Epidermal melanocyte (primary cell): ENCODE measurements around the gene ADA.
A peak's percentile ranks its signal among the peaks of the same experiment; 100 is the strongest.

Experiments used
- DNase-seq: peaks from one replicate; pipeline ENCODE4 v3.0.0; 2011; ENCODE audit warnings: low spot score; ENCODE audit not compliant: insufficient read length

The ADA gene

DNA sequence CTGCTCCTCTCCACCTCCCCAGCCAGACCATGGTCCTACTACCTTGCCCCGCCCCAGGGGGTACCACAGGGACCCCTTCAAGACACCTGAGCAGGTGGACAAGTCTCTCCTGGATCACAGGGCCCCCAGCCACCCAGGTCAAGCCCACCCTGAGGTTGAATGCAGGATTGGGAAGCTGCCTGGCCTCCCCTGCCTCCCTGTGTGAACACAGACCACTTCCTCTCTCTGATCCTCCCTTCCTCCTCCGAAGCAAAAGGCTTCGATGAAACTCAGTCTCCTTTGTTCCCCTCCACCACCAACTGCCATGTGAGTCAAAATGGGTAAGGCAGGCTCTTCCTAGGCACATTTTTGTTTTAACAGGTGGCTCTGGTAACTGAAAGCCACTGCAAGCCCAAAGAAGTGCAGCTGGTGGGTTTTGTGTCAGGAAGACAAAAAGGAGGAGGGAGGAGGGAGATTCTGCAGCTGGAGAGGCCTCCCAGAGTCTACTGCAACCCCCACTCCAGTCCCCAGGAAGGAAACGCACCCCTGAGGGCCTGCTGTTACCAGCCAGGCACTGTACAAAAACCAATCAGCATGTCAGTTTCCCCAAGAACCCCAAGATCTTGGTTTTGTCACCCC is 5.4 kb downstream of the ADA start:
- DNase-seq, result no peak

DNA sequence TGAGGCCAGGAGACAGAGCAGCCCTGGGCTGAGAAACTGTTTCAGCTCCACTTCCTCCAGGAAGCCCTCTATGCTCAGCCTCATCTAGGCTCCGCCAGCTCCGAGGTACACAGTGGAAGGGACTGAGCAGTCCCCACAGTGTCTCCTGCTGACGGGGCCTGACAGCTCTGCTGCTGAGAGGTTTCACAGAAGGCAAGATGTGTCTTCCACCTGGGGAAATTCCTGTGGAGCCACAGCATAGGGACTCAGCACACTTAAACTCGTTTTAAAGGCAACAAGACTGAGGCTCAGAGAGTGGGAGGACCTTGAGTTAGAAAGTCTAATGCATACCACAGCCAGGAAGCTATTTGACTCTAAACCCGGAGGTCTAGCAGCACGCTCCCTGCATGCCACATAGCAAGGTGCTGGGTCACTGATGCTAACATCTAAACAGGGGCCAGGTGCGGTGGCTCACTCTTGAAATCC is 6.8 kb downstream of the ADA start:
- DNase-seq, result no peak

DNA sequence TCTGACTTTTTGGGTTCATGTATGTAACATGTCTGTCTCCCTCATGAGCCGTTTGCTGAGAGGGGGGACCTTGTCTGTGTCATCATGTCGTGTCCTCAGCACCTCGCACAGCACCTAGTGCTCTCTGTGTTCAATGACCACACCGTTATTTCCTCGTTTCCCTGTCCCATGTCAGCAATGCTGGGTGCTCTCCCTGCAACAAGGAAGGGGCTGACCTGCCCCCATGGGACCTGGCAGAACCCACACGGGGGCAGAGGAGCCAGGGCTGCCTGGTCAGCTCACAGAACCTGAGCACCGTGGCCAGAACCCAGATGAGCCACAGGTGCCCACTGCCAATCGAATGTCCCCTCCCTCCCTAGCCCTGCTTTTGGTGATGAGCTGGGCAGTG is 7.3 kb downstream of the ADA start:
- DNase-seq, result no peak

DNA sequence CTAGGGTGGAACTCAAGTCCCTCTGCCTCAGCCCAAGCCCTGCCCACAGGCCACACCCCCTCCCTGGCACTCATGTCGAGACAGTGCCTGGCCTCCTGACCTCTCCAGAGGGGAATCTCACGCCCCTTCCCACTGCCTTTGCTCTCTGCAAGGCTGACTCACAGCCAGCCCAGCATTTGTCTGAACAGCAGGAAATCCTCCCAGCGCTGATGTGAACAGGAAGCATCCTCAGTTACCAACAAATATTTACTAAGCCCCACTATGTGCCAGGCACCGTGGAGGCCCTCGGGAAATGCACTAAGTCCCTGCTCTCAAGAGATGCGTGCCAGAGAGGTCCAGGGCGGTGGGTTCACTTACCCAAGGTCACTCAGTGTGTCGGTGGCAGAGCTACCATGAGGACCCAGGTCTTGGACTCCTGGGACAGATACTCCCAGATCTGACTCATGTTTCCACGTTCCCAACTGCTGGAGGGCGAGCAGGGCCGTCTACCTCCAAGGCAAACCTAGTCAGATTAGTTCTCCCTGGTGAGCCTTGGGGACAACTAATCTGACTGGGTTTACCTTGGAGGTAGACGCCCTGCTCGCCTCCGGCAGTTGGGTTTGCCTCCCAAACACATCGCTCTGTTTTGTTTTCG is 7.8 kb downstream of the ADA start:
- no peak for DNase-seq

DNA sequence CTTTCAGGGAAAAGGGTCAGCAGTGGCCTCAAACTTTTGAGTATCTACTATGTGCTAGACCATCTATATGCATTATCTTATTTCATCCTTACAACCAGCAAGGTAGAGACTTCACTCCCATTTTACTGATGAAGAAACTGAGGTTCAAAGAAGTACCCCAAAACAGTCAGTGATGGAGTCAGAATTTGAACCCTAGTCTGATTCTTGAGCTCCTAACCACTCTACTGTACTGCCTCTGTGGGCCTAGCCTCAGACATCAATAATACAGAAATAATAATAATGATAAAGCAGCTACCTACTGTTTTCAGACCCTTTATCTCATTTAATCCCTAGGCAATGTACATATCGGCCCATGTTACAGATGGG is 8.4 kb downstream of the ADA start:
- DNase-seq, result no peak

DNA sequence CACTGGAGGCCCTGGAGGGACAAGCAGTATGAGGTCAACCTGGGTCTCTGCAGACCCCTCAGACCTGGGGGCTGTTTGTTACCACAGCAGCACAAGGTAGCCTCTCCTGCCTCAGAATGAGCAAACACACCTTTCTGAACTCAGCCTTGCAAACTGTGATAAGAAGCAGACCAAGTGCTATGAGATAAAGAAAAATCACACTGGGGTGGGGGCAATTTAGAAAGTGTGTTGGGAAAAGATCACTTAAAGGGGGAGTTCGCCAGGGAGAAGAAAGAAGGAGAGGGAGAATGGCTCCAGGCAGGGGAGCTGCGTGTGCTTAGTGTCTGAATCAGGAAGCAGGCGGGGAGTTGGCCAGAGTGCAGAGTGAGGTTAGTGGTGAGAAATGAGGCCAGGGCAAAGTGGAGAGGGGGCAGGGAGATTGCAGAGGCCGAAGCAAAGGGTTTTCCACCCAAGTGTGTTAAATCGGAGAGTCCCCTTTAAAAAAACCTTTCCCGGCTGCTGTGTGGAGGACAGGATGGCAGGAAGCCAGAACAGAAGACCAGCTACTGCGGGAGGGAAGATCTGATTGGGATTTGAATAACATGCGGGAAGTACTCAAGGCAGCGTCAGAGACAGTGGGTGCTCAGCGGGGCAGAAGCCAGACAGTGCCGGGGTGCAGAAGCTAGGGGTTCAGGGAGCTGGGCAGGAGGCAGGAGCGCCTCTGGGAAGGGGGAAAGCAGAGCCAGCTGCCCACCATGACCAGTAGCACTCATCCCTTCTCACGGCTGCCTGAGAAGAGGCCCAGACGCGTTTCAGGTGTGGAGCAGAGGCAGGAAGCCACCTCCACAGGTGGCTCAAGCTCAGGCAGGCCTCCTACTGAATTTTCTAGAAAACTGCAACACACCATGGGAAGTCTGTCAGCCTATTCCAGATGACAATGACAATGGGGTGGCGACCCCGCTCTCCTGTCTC is 9.0 kb downstream of the ADA start:
- peak; percentile 68 for DNase-seq

DNA sequence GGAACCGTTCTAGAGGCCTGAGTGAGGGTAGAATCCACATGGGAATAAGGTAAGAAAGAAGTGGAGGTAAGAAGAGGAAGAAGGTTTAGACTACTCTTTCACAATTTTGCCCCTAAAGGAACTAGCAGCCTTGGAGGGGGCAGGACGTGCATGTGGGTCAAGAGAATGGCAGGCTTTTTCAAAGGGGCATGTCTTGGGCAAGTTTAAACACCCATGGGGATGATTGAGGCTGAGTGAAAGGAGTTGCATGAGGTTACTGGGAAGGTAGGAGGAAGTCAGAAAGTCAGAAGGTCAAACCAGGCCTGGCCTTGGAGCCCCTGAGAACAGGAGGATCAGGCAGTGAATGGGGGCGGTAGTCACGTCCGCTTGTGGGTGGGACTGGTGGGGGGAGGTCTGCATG is 10.2 kb downstream of the ADA start:
- DNase-seq, result no peak

DNA sequence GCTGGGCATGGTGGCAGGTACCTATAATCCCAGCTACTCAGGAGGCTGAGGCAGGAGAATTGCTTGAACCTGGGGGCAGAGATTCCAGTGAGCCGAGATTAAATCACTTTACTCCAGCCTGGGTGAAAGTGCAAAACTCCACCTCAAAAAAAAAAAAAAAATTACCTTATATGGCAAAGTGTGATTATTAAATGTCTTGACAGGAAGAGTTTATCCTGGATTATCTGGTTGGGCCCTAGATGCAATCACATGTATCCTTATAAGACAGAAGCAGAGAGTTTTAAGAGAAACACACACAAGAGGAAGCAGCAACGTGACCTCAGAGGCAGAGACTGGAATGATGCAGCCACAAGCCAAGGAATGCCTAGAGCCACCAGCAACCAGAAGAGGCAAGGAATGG is 11.0 kb downstream of the ADA start:
- no peak for DNase-seq

DNA sequence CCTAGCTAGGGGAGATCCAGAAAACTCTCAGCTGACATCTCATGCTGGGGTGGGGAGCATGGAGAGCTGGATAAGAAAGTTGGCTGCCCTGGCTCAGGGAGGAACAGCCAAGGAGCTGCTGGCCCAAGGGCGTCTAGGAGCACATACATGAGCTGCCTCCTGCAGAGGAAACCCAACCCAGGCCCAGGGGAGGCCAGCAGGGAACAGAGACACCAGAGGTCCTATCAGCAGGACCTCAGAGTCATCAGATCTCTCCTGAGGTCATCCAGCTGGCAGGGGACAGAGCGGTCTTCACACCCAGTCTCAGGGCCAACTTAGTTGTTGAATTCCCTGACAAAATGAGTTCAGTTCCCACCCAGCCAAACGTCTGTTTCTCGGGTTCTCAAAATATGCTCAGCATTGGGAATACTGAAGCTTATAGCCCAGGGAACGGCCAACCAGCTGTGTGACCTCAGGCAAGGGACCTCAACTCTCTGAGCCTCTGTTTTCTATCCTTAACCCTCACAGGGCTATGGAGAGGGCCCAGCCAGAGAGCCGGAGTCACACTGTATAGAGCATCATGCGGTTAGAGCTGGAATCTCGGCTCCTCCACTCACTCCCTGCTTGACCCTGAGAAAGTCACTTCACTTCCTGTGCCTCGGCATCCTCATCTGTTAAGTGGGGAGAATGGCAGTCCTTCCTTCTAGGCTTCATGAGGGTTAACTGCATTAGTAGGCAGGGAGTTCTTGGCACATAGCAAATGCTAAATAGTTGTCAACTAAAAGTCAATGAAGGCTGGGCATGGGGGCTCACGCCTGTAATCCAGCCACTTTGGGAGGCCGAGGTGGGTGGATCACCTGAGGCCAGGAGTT is 13.8 kb downstream of the ADA start:
- no peak for DNase-seq

DNA sequence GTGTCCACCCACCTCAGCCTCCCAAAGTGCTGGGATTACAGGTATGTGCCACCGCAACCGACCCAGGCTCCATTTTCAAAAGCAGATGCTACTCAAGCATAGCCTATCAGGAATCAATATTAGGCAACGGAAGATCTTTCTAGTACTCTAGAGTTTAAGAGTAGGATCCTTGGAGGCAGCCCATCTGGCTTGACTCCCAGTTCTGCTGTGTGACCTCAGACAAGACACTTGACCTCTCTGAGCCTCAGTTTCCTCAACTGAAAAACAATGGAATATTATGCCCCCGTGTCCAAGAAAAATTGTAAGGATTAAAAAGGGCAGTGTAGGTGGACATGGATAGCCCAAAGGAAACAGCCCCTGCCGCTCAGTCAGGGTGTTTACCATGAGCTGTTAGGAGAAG is 14.5 kb downstream of the ADA start:
- no peak for DNase-seq

DNA sequence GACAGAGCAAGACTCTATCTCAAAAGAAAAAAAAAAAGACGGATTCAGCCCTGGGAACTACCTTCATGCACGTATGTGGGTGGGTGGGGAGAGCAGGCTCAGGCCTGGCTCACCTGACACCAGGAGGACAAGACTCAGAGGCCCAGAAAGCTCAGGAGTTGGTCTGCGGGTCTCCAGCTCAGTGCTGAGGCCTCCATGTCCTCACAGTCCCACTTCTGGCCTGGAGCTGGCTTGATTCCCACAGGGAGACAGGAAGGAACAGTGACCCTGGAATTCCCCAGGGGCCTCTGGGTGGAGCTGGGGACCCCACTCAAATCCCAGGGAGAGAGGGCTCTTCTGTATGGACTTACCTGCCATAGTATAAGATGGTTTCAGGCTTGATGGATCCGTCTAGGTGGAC is 15.6 kb downstream of the ADA start:
- no peak for DNase-seq

DNA sequence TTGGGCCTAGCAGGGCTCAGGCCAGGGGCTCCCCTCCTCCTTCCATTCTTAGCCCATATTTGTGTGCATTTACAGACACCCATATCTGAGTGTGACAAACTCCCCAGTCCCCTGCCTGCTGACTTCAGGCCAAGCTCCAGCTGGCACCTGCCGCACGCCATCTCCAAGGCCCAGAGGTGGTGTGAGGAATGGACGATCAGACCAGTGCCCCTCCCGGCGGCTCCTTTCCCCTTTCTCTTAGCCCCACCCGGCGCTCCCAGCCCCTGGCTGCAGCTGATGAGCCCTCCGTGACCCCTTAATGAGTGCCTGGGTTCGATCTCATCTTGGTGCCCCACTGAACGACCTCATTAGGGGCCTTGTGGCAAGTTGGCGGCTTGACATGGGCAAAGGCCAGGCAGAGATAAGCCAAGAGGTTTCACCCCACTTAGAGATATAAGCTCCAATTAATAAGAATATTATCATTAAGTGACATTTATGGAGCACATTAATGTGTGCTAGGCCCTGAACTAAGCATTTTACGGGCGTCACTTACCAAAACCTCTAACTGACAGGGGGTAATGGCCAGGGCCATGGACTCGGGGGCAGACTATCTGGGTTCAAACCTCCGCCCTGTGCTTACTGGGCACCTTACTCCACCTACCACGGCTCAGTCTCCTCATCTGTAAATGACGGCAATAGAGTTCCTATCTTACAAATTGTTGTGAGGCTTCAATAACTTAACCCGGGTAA is 17.5 kb downstream of the ADA start:
- DNase-seq, result no peak

DNA sequence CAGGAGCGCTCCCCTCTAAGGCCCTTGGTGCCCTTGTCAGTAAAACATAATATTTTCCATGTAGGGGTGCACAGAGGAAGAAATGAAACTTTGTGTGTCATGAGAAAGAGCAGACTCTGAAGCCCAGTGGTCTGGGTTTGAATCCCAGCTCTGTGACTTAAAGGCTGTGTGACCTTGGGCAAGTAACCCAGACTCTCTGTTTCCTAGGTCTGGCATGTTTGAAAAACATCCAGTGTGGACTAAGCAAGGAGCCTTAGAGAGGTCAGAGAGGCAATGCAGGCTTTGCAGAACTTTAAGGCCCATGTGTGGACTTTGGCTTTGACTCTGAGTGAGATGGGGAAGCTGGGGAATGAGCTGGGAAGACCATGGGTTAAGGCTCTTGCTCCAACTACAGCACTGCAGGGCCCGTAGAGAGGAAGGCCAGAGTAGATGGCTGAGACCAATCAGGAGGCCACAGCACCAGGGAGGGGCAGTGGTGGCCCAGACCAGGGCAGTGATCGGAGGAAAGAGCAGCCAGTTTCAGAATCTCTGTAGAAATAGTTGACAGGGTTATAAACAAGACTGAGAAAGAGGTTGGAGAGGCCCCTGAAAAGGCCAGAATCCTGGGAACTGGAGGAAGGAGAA is 18.2 kb downstream of the ADA start:
- no peak for DNase-seq

DNA sequence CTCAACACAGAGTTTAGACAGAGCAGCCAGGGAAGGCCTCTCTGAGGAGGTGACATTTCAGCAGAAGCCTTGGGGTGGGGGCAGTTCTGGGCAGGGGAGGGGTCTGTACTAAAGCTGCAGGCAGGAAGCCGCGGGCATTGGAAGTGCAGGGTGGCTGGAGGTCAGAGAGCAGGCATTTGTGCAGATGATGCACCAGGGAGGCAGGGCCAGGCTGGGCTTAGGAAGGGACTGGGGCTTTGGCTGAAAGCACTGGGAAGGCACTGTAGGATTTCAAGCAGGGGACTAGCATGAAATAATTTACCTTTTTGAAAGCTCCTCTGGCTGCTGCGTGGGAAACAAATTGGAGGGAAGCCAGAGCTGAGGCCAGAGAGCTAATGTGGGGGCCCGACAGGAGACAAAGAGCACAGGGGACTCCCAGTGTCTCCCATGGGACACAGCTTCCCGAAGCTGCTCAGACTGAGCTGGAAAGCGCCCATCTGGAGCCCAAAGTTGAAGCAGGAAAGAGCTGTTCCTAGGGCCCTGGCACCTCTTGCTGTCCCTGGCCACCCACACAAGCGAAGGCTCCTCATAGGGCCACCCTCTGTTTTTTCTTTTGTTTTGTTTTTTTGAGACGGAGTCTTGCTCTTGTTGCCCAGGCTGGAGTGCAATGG is 19.3 kb downstream of the ADA start:
- no peak for DNase-seq

DNA sequence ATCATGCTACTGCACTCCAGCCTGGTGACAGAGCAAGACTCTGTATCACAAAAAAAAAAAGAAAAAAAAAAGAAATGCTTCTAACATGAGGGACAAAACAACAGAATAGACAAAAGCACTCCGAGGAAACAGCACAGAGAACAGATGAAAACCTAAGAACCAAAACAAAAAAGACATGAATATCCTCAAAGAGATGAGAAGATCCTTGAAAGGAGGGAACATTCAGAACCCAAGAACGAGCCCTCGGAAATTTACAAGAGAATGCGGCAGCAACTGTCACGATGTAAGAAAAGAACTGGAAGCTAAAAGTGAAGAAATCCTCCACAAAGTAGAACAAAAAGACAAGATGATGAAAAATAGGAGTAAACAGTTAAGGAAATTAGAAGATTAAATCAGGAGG is 21.2 kb downstream of the ADA start:
- no peak for DNase-seq

DNA sequence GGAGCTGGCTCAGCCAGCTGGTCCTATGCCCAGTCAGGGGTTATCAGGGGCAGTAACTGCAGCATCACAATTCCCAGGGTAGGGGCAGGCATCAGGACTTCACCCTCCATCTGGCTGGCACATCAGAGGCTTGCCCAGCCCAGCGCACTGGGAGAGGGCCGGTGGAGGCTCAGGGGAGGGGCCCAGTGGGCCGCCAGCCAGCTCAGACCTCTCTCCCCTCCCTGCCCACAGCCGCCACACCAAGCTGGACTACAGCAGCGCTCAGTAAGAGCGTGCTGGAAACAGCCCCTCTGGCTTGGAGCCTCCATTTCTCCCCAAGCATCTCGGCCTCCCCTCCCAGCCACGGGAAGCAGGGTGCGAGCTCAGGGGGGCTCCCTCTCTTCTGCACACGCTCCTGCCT is 22.0 kb downstream of the ADA start:
- DNase-seq, result no peak

DNA sequence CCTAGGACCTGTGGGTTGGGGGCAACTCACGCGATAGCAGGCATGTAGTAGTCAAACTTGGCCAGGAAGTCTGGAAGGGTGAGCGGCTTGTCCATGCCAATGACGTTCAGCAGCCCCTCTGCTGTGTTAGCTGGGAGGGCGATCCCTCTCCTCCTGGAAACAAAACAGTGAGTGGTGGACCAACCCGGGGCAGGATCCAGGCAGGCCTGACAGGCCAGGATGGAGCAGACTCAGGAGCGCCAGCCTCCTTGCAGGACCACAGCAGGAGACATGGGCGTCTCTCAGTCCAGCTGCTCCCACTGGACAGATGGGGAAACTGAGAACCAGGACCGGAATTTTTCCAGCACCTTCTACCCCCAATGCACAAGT is 22.5 kb downstream of the ADA start:
- DNase-seq, result no peak

DNA sequence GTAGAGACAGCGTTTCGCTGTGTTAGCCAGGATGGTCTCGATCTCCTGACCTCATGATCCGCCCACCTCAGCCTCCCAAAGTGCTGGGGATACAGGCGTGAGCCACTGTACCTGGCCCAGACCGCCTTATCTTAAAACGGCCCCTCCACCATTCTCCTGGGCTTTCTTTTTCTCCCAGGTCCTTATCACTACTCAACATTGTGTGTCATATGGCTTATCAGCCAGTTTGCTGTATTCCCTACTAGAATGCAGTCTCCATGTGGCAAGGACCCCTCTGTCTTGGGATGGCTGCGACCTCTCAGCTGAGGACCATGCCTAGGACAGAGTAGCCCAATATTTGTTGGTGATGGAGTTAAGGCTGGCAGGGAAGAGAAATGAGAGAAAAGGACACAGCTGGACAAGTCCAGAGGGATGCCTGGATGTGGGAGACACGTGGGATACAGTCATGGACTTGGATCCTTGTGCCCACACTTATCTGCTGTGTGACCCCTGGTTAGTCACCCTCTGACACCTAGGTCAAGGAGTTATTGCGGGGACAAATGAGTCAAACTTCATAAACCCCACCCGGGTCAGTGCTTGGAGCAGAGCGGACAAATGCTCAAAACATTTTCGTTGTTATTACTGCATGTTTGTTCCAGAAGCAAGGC is 24.0 kb downstream of the ADA start:
- DNase-seq, result no peak

DNA sequence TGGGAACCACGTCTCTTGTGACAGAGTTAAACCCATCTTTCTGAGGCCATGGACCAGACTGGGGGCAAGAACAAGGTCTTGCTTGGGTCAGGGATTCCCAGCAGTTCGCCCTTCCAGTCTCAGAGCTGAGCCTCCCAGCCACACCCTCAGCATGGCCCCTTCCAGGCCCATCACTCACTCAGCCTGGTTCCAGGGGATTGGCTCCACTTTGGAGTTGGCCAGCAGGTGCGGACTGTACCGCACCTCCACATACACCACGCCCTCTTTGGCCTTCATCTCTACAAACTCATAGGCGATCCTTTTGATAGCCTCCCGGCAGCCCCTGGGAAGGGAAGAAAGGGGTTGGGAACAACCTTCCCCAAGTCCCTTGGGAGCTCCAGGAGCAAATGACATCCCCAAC is 25.2 kb downstream of the ADA start:
- no peak for DNase-seq

DNA sequence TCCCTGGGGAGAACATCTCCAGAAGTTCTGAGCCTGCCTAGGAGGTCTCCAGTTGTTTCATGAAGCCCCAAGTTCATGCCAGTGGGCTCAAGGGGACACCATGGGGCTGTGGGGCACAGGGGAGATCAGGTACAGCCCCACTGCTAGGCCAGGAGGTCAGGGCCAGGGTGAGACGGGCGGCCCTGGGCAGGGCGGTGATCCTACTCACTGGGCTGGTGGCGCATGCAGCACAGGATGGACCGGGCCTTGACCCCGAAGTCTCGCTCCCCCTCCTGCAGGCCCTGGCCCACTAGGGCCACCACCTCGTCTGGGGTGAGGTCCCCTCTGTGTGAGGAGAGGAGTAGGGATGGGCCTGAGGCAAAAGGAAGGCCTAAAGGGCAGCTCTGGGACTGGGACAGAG is 26.1 kb downstream of the ADA start:
- DNase-seq, result no peak
